Inflammatory macrophage treated with lipopolysaccharide for 1 hour (primary cell): Measurements from ENCODE around the gene AQP3.
"Not testable (repeated sequence)": the region's sequence is repeated elsewhere in the genome, so short reads cannot be mapped to it uniquely, and the experiment has no call there.

Experiments used
- DNase-seq, 2 donors: peaks; one replicate each; pipeline ENCODE4 v3.0.0-alpha.2; 2020 to 2022

AQP3 gene

GRCh38 chr9:33464045-33464636 is 16.7 kb upstream of the AQP3 start:
- DNase-seq = no peak

- DNase-seq = no peak
Measured at GRCh38 chr9:33463151-33463550, 15.8 kb upstream of the AQP3 start.

GRCh38 chr9:33461492-33461891 is 14.1 kb upstream of the AQP3 start:
- no peak for DNase-seq

GRCh38 chr9:33460854-33461253 is 13.5 kb upstream of the AQP3 start:
- no peak for DNase-seq

GRCh38 chr9:33459115-33459514 is 11.7 kb upstream of the AQP3 start:
- DNase-seq = no peak

- no peak for DNase-seq
Measured at GRCh38 chr9:33458444-33458843, 11.1 kb upstream of the AQP3 start.

- no peak for DNase-seq
Measured at GRCh38 chr9:33455945-33456344, 8.6 kb upstream of the AQP3 start.

GRCh38 chr9:33455456-33455855 is 8.1 kb upstream of the AQP3 start:
- not testable (repeated sequence) for DNase-seq

- DNase-seq = not testable (repeated sequence)
Measured at GRCh38 chr9:33454661-33455026, 7.3 kb upstream of the AQP3 start.

- no peak for DNase-seq
Measured at GRCh38 chr9:33453999-33454660, 6.7 kb upstream of the AQP3 start.

- no peak for DNase-seq
Measured at GRCh38 chr9:33453286-33453860, 6.0 kb upstream of the AQP3 start.

GRCh38 chr9:33452828-33453271 is 5.5 kb upstream of the AQP3 start:
- peak; percentile 23 to 63 for DNase-seq

- no peak for DNase-seq
Measured at GRCh38 chr9:33450621-33451146, 3.3 kb upstream of the AQP3 start.

- DNase-seq = no peak
Measured at GRCh38 chr9:33449715-33450114, 2.3 kb upstream of the AQP3 start.

GRCh38 chr9:33447799-33448553 is 583 bp upstream of the AQP3 start:
- no peak for DNase-seq

GRCh38 chr9:33446240-33446945 is 1.0 kb downstream of the AQP3 start:
- DNase-seq = no peak

- no peak for DNase-seq
Measured at GRCh38 chr9:33445389-33446239, 1.8 kb downstream of the AQP3 start.

- DNase-seq = no peak
Measured at GRCh38 chr9:33443464-33444154, 3.8 kb downstream of the AQP3 start.

- no peak for DNase-seq
Measured at GRCh38 chr9:33443047-33443446, 4.3 kb downstream of the AQP3 start.

- DNase-seq = no peak
Measured at GRCh38 chr9:33442125-33442524, 5.3 kb downstream of the AQP3 start.

GRCh38 chr9:33440609-33441008 is 6.8 kb downstream of the AQP3 start:
- no peak for DNase-seq
